HG02938 (cell line): Measurements from ENCODE around the gene ZBTB7C.

Source experiments
- ATAC-seq: cut with Tn5 transposase; IDR thresholded peaks from one replicate; pipeline ENCODE4 v1.9.1; 2021; ENCODE audit warnings: mild to moderate bottlenecking, moderate library complexity; ENCODE audit not compliant: unreplicated experiment

The ZBTB7C gene

DNA sequence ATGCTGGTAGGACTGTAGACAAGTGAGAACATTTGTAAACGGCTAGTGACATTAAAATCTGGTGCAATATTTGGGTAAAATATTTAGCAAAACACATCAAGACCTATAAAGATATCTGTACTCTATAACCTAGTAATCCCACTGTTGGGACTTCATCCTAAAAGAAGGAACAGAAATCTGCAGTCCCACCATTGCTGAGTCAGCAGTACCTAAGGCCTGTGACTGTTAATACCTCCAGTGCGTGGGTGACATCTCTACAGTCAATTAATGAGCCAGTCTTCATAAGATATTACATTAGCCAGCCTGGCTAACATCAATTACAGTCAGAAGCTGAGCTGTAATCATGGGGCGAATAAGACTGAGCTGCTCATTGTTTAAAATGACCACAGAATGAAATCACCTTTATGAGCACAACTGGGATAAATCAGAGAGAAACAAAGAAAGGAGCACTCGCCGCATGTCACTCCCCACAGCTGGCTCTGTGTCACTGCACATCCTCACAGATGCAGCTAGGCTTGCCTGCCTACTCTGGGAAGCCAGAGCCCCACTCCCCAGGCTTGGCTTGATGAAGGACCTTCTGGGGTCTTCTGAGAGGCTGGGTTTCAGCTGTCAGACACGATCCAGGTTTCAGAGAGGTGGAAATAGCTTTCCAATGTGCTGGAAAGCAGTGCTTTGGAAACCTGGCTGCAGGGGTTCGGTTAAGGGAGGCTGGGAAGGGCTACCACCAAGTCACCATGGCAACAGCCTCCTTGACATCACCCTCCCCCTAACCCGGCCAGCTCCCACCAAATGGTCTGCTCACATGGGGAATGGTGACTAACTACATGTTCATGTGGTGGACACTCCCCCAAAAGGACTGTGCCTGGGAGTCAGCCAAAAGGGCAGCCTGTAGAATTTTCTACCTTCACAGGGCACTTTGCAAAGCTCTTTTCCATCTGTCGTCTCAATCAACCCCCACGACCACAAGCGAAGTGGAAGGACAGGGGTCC is 145.0 kb downstream of the ZBTB7C start:
- ATAC-seq: no peak

GRCh38 chr18:48263192-48263853 is 145.9 kb downstream of the ZBTB7C start:
- ATAC-seq: no peak

GRCh38 chr18:48260237-48260636 is 148.9 kb downstream of the ZBTB7C start:
- ATAC-seq: no peak

- no peak for ATAC-seq
Measured at GRCh38 chr18:48256848-48257247, 152.3 kb downstream of the ZBTB7C start.

DNA sequence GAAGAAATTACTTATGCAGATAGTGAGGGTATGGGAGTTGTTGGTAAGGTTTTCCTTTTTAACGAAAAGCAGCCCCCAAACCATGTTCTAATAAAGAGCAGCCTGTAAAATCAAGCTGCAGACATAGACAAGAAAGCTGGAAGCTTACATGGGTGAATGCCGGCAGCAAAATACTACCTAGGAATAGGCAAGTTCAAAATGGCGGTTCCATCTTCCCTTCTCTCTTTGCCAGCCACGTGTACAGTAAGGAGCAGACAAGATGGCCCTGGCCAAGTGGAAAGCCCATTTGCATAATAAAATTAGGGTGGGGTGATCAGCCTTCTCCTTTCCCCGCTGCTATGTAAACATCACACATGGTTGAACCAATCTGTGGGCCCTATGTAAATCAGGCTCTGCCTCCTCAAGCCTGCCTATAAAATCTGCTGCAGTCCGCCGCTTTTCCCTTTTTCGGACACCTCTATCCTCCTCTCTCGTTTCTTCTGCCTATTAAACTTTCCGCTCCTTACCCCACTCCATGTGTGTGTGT is 155.0 kb downstream of the ZBTB7C start:
- ATAC-seq: no peak

GRCh38 chr18:48252525-48252924 is 156.7 kb downstream of the ZBTB7C start:
- no peak for ATAC-seq

- no peak for ATAC-seq
Measured at GRCh38 chr18:48250918-48251317, 158.3 kb downstream of the ZBTB7C start.

DNA sequence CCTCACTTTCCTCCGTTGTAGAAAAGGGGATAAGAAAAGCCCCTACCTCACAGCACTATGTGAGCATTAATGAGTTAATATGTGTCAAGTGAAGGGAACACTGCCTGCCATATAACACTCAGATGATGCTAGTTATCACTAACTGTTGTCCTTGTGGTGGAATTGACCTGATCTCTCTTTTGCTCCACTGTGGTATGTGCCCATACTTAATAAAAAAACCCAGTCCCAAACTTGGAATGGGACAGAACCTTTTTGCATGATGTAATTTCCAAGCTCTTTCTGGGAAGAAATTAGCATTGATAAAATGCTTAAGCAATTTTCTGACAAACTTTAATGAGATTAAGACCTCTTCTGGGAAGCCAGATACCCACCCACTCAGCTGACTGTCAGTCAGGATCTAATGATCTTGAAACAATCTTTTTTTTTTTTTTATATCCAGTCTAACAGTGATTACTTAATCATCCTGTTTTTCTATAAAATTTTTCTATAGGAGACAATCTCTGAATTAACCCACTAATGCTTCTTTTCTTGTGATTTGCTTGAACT is 158.7 kb downstream of the ZBTB7C start:
- ATAC-seq: no peak

DNA sequence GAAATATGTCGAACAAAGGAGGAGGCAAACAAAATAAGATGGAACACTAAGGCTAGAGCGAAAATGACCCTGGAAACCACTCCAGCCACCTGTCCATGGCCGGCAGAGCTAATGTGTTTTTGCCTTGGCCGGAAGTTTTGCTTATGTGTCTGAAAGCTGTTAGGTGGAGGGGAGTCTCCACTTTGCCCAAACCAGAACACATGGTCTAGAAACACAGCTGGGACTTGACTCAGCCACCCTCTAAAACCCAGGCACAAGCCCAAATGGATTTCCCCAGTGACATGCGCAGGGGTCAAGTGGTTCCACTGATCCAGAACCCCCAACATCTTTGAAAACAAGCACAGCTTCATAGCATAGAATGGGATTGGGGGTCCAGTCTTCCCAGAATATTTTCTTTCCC is 159.3 kb downstream of the ZBTB7C start:
- ATAC-seq: no peak

DNA sequence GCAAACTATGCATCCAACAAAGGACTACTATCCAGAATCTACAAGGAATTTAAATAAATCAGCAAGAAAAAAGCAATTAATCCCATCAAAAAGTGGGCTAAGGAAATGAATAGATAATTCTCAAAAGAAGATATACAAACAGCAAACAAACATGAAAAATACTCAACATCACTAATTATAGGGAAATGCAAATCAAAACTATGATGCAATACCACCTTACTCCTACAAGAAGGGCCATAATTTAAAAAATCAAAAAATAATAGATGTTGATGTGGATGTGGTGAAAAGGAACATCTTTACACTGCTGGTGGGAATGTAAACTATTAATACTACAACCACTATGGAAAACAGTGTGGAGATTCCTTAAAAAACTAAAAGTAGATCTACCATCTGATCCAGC is 164.7 kb downstream of the ZBTB7C start:
- no peak for ATAC-seq

GRCh38 chr18:48238636-48239035 is 170.5 kb downstream of the ZBTB7C start:
- ATAC-seq: no peak

- no peak for ATAC-seq
Measured at GRCh38 chr18:48238206-48238605, 171.0 kb downstream of the ZBTB7C start.

DNA sequence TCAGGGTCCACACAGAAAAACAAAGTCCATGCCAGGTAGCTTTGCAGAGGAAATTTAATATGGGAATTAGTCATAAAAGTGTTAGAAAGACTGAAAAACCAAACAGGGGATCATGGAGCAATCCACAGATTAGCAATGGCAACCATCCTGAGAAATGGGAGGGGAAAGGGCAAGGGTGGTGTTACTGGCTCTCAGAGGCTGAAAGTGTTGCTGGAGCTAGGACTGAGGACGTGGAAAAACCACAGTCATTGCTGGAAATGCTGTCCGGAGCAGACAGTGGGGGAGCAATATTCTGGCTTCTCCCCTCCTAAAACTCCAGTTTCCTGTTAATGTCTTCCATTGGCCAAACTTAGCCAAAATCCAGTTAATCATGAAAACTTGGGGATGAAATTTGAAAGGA is 172.4 kb downstream of the ZBTB7C start:
- ATAC-seq: no peak

DNA sequence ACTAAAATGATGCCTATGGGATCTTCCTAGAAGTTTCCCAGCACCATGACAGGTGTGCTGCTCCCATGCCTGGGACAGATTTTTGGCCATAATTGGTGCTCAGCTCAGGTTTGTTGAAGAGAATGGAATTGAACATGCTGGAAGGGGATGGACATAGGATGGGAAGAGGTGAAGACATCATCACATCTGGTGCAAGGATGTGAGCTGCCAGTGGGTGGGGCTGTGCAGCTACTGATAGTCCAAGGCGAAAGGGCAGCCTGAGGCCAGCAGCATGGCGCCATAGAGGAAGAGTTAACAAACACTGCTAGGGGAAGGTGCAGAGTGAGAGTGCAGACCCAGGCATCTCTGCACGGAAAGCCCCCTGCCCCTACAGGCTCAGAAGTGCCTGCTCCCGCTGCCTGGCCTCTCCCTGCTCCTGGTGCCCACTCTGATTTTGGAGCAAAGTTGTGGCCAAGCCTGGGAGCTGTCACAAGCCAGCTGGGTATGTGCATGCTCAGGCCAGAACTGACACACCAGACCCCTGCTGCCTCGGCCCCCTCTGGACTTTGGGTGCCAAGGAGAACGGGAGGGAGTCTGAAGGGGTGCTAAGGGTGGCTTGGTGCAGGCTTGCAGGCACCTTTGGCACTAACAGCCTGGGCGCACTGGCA is 178.6 kb downstream of the ZBTB7C start:
- no peak for ATAC-seq

DNA sequence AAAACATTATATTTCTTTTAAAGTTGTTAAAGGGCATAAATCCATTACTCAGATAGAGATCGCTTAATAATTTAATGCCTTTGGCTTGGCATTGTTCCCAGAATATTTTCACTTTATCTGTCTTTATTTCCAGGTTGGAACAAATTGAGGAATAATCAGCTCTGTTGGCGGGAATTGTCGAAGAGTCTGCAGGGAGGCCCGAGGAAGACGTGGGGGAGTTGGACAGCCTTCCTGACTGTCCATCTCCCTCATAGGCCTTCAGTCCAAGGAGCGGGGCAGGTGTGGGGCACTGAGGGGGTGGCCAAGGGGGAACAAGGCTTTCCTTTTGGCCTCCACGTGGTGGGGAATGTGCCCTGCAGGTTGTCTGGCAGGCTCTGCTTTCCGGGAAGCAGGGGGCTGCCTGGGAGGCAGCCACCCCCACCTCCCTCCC is 179.6 kb downstream of the ZBTB7C start:
- no peak for ATAC-seq

- ATAC-seq: no peak
Measured at GRCh38 chr18:48228841-48229240, 180.3 kb downstream of the ZBTB7C start.

GRCh38 chr18:48228301-48228715 is 180.9 kb downstream of the ZBTB7C start:
- no peak for ATAC-seq

GRCh38 chr18:48227206-48227605 is 182.0 kb downstream of the ZBTB7C start:
- ATAC-seq: no peak

DNA sequence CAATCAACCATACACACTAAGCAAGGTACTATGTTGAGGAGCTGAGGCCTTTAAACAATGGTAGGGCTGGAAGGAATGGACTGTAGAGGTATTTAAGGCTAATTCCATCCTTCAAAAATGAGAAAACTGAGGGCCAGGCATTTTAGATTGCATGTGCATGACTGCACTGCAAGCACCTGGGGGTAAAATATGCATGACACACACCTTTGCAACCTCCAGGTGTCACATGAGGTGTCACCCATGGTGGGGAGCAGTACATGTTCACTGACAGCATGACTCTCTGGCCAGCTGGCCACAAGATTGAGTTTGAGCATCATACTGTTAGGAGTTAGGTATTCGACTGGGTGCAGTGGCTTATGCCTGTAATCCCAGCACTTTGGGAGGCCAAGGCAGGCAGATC is 182.8 kb downstream of the ZBTB7C start:
- no peak for ATAC-seq

- peak; percentile 87 for ATAC-seq
Measured at GRCh38 chr18:48222118-48222517, 187.1 kb downstream of the ZBTB7C start.
